K562 (cell line): ENCODE results near the gene PAN2.

ENCODE experiments used
- CEBPB ChIP-seq: fragments of 450-650 bp; IDR thresholded peaks from 2 replicates; pipeline ENCODE4 v1.6.1; 2016; ENCODE audit warnings: missing genetic modification characterization, missing compliant biosample characterization
- CTCF ChIP-seq, 3 experiments: IDR thresholded peaks in 2 of 3; conservative IDR thresholded peaks in 1 of 3; 2 replicates each; pipeline ENCODE4 v1.5.1; 2011 to 2012; ENCODE audit warnings: low read length in 3 of 3, mild to moderate bottlenecking in 3 of 3, control low read depth in 2 of 3, improper control_type of control experiment in 1 of 3, inconsistent platforms in 1 of 3, low read depth in 1 of 3, mixed read lengths in 1 of 3, moderate library complexity in 1 of 3; ENCODE audit not compliant: insufficient read depth in 2 of 3
- REST ChIP-seq, 2 experiments: fragments of 450-650 bp; formaldehyde crosslinking in 1 of 2; IDR thresholded peaks; 2 replicates each; pipeline versions ENCODE4 v1.4.0 to v1.6.1; 2014 to 2020; ENCODE audit warnings: mild to moderate bottlenecking in 2 of 2, borderline replicate concordance in 1 of 2, low read depth in 1 of 2
- SIN3A ChIP-seq, 2 experiments: fragments of 150-350 bp in 1 of 2; IDR thresholded peaks; 2 replicates each; pipeline ENCODE4 v1.6.1; 2011 to 2016; ENCODE audit warnings: borderline replicate concordance in 2 of 2, low read depth in 2 of 2, low read length in 2 of 2, mild to moderate bottlenecking in 2 of 2, moderate library complexity in 2 of 2; ENCODE audit not compliant: control insufficient read depth in 1 of 2
- SIN3B ChIP-seq: fragments of 450-650 bp; IDR thresholded peaks from 2 replicates; pipeline ENCODE4 v1.6.1; 2017; ENCODE audit warnings: low read depth, mild to moderate bottlenecking, moderate library complexity

GRCh38 chr12:56311003-56311402 is 22.8 kb downstream of the PAN2 start:
- TF ChIP-seq SIN3A (IDR thresholded peaks at IDR 0.05; ENCODE audit: borderline replicate concordance in 2 of 2, control insufficient read depth in 1 of 2, low read depth in 2 of 2, low read length in 2 of 2) (no peak), REST (IDR thresholded peaks at IDR 0.05; ENCODE audit: borderline replicate concordance) (no peak), REST (CRISPR knock-in tag; IDR thresholded peaks at IDR 0.05; ENCODE audit: low read depth) (no peak), CEBPB (no peak), SIN3B (no peak), CTCF (IDR thresholded peaks at IDR 0.05 in 2 of 3, conservative IDR thresholded peaks at IDR 0.05 in 1 of 3; ENCODE audit: insufficient read depth in 2 of 3, low read depth in 1 of 3, low read length in 3 of 3) (no peak)
